CD4-positive, alpha-beta T cell treated with Interleukin-15 for 4 hours (primary cell): ENCODE data around the gene PWWP3B.
"Not testable (repeated sequence)": the region's sequence is repeated elsewhere in the genome, so short reads cannot be mapped to it uniquely, and the experiment has no call there.

ENCODE experiments used
- DNase-seq: peaks from one replicate; pipeline ENCODE4 v3.0.0-alpha.2; 2020; ENCODE audit warnings: low spot score

Gene PWWP3B

GRCh38 chrX:106168107-106168506 lies at the start of gene PWWP3B:
PWWP3B (plus strand) TSS chrX:106168305; CDS start chrX:106205433, 37,128 bp downstream.
- no peak for DNase-seq

DNA sequence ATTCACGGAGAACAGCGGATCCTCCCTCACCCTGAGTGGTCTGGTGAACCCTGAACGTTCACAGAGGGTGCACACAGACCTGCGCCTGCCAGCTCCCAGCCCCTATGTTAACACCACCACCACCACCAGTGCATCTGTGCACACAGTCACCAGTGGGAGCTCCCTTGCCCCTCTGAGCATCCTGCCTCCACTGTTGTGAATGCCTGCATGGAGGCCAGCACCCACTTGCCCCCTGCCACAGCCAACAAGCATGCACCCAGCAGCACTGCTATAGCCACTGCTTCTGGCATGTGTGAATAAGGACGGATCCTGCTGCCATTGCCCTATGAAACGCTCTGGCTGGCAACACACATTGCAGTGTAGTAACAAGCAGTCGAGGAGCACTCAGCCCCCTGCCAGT lies 29.1 kb upstream of the PWWP3B start:
- DNase-seq: no peak

DNA sequence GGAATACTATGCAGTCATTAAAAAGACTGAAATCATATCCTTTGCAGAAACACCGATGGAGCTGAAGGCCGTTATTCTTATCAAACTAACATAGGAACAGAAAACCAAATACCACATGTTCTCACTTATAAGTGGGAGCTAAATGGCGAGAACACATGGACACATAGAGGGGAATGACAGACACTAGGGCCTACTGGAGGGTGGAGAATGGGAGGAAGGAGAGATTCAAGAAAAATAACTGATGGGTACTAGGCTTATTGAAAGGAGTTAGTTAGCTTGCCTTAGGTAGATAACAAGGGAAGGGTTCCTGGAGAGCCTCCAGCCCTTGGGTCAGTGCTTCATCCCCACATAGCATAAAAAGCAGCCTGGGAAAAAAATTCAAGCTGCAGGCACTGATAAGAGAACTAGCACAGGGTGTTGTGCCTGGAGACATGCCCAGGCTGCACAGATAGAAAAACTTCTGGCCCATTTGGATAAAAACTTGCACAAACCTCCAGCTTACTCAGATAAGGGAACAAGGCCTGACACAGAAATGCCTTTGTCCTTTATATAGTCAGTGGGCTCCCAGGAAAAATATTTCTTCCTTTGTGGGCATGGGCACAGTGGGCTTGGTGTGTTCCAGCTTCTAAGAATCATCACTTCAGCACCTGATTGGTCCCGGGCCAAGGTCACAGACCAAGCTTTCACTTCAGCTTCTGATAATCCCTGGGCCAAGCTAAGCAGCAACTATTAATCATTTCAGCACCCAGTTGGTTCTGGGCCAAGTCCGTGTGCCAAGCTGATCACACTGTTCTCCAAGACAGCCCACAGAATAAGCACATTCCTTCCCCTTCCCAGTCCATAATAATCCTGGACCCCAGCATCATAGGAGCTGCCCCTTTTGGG lies 23.1 kb upstream of the PWWP3B start:
- DNase-seq: no peak

DNA sequence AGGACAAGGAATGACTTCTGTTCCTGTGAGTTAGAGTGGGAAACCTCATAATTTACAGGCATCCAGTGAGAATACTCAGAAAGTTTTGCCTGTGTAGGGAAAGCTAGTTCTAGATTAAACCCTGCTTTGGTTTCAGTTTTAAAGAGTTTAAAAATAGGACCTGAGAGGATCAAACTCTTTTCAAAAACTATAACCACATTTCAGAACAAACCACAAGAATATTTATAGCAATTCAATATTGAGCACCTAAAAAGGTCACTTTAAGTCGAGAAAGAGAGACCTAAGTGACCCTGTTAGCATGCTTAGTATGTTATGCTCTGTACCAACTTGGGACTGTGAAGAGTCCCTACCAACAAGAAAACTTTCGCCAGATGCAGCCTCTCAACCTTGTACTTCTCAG lies 17.4 kb upstream of the PWWP3B start:
- no peak for DNase-seq

- no peak for DNase-seq
These were observed 8.2 kb upstream of the PWWP3B start for GRCh38 chrX:106159861-106160282.

- no peak for DNase-seq
These were observed 2.2 kb downstream of the PWWP3B start for GRCh38 chrX:106170318-106170717.

GRCh38 chrX:106171293-106171820 lies 3.3 kb downstream of the PWWP3B start:
- DNase-seq: no peak

DNA sequence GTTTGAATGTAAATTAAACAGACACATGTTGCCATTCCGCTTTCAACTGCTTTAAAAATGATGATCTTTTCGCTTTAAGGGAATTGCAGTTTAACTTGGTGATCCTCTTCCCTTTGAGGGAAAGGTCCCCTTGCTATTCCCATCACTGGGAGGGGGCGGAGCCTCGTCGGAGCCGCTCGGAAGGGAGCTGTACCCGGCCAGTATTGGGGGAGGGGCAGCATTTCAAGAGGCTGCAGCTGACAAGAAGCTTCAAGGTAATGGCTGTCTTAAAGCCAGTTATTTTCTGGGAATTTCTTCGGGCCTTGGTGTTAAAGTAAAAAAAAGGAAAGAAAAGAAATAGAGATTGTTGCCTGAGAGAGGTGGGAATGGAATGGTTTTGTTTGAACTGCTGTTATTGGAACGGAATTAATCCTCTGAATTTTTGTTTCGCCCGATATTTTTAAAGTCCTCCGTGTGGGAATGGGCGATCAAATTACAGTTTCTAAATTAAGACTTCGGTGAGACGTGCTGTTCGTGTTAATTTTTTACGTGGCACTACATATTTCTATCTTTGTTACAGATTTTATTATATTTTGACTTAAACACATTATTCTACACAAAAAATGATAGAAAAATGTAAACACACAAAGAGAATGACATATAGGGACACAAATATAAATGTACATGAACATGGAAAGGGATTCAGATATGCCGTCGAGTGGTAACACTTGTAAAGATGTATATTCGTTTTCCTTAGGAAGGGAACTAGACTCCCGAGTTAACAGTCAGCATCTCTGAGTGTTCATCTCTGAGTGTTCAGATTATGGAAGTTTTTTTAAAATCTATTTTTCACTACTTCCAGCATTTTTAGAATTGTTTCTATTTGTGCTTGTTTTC lies 9.2 kb downstream of the PWWP3B start:
- no peak for DNase-seq

DNA sequence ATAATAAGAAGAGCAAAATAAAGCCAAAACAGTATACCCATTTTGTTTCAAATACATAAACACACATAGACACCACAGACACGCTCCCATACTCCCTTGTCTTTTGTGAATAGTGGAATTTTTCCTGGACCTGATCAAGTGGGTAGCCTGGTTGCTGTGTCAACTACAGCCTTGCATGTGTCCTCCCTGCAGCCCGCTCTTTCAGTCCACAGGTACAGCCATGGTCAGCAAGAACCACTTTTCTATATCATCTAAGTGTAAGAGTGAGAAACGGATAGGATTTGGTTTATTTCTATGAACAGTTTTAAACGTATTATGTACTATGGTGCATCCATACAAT lies 9.8 kb downstream of the PWWP3B start:
- DNase-seq: no peak

- DNase-seq: no peak
These were observed 10.7 kb downstream of the PWWP3B start for GRCh38 chrX:106178826-106179225.

DNA sequence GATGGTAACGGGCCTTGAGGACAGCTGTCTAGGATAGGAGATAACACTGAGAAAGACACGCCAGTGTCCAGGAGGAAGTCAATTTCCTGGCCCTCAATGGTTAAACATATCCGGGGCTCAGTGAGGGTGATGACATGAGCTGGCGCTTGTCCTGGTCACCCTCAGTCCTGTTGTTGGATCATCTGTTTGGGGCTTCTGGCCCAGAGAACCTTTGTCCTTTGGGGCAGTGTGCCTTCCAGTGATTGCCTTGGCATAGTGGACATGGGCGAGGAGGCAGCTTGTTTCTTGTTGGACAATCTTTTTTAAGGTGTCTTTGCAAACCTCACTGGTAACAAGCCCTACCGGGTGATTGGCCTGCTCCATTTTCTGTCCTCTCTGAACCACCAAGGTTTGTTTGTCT lies 15.6 kb downstream of the PWWP3B start:
- not testable (repeated sequence) for DNase-seq

GRCh38 chrX:106201502-106202178 lies 33.5 kb downstream of the PWWP3B start:
- DNase-seq: no peak

GRCh38 chrX:106203315-106203714 lies 35.2 kb downstream of the PWWP3B start:
- no peak for DNase-seq

- no peak for DNase-seq
These were observed 40.0 kb downstream of the PWWP3B start for GRCh38 chrX:106208154-106208553.
